GM19467 (cell line): ENCODE results near the gene KLHL29.

Source experiments
- ATAC-seq: cut with Tn5 transposase; IDR thresholded peaks from one replicate; pipeline ENCODE4 v1.9.1; 2021; ENCODE audit warnings: mild to moderate bottlenecking, moderate library complexity; ENCODE audit not compliant: unreplicated experiment

The KLHL29 gene

GRCh38 chr2:23601301-23601965, 216.5 kb downstream of the KLHL29 start:
- ATAC-seq, result no peak

- no peak for ATAC-seq
Observed at GRCh38 chr2:23602116-23602515, 217.1 kb downstream of the KLHL29 start.

GRCh38 chr2:23603156-23603555, 218.2 kb downstream of the KLHL29 start:
- no peak for ATAC-seq

GRCh38 chr2:23603581-23603980, 218.6 kb downstream of the KLHL29 start:
- ATAC-seq, result no peak

- no peak for ATAC-seq
Observed at GRCh38 chr2:23604731-23605130, 219.8 kb downstream of the KLHL29 start.

GRCh38 chr2:23605236-23605635, 220.3 kb downstream of the KLHL29 start:
- ATAC-seq, result no peak

- no peak for ATAC-seq
Observed at GRCh38 chr2:23606196-23606595, 221.2 kb downstream of the KLHL29 start.

- ATAC-seq, result no peak
Observed at GRCh38 chr2:23606968-23607367, 222.0 kb downstream of the KLHL29 start.

- no peak for ATAC-seq
Observed at GRCh38 chr2:23607925-23608324, 222.9 kb downstream of the KLHL29 start.

GRCh38 chr2:23609254-23609653, 224.3 kb downstream of the KLHL29 start:
- no peak for ATAC-seq

GRCh38 chr2:23611839-23612238, 226.9 kb downstream of the KLHL29 start:
- ATAC-seq, result no peak

- ATAC-seq, result no peak
Observed at GRCh38 chr2:23614701-23615100, 229.7 kb downstream of the KLHL29 start.

GRCh38 chr2:23615216-23616020, 230.4 kb downstream of the KLHL29 start:
- ATAC-seq, result no peak

- no peak for ATAC-seq
Observed at GRCh38 chr2:23616630-23617029, 231.7 kb downstream of the KLHL29 start.

- no peak for ATAC-seq
Observed at GRCh38 chr2:23617167-23617810, 232.3 kb downstream of the KLHL29 start.

GRCh38 chr2:23617811-23618215, 232.8 kb downstream of the KLHL29 start:
- no peak for ATAC-seq

GRCh38 chr2:23618265-23618664, 233.3 kb downstream of the KLHL29 start:
- no peak for ATAC-seq

GRCh38 chr2:23618794-23619530, 234.0 kb downstream of the KLHL29 start:
- no peak for ATAC-seq

GRCh38 chr2:23619941-23620340, 235.0 kb downstream of the KLHL29 start:
- no peak for ATAC-seq

- no peak for ATAC-seq
Observed at GRCh38 chr2:23620841-23621341, 235.9 kb downstream of the KLHL29 start.

GRCh38 chr2:23621616-23622015, 236.6 kb downstream of the KLHL29 start:
- no peak for ATAC-seq
